Astrocyte (in vitro differentiated cells and primary cell): ENCODE measurements around the gene DDB1.

Experiments
- CTCF ChIP-seq: IDR thresholded peaks from 2 replicates; pipeline ENCODE4 v1.5.1; 2011; ENCODE audit warnings: low read depth, mild to moderate bottlenecking, inconsistent platforms, low read length, moderate library complexity; ENCODE audit not compliant: insufficient read depth
- EZH2 ChIP-seq: IDR thresholded peaks from 2 replicates; pipeline ENCODE4 v1.6.1; 2012; ENCODE audit warnings: mild to moderate bottlenecking, low read length, inconsistent platforms; ENCODE audit not compliant: insufficient read depth

GRCh38 chr11:61370349-61371005 is 37.6 kb upstream of the DDB1 start:
- TF ChIP-seq CTCF (no peak), EZH2 (no peak)
